GM12891 (cell line): Measurements from ENCODE around the gene OR7C1.

ENCODE experiments used
- PAX5 ChIP-seq: IDR thresholded peaks from 2 replicates; pipeline ENCODE4 v1.6.1; 2011; ENCODE audit warnings: low read length, moderate library complexity, mild to moderate bottlenecking; ENCODE audit not compliant: insufficient read depth, severe bottlenecking
- POLR2A ChIP-seq: IDR thresholded peaks from 2 replicates; pipeline ENCODE4 v1.6.1; 2011; ENCODE audit warnings: low read depth, low read length, control low read depth
- POLR2AphosphoS5 ChIP-seq: IDR thresholded peaks from 2 replicates; pipeline ENCODE4 v1.6.1; 2011; ENCODE audit warnings: low read depth, low read length, control low read depth
- POU2F2 ChIP-seq: IDR thresholded peaks from 2 replicates; pipeline ENCODE4 v1.6.1; 2011; ENCODE audit warnings: low read depth, mild to moderate bottlenecking, control low read depth, low read length, moderate library complexity
- SPI1 ChIP-seq: IDR thresholded peaks from 2 replicates; pipeline ENCODE4 v1.6.1; 2011; ENCODE audit warnings: low read depth, low read length, control low read depth
- TAF1 ChIP-seq: IDR thresholded peaks from 2 replicates; pipeline ENCODE4 v1.6.1; 2011; ENCODE audit warnings: low read depth, low read length, control low read depth

GRCh38 chr19:14761607-14762006 is 73.4 kb downstream of the OR7C1 start:
- TF ChIP-seq PAX5 (no peak), POLR2AphosphoS5 (no peak), POLR2A (no peak), TAF1 (no peak), SPI1 (no peak), POU2F2 (no peak)
